Liver (tissue), 9 donors: ENCODE results near the gene ADGRD1. TPM values are rescaled to one million over a fixed set of nuclear protein-coding genes. Genes with fewer than 3 reads are reported as not detected.
"Not testable (repeated sequence)": the region's sequence is repeated elsewhere in the genome, so short reads cannot be mapped to it uniquely, and the experiment has no call there.

ENCODE experiments used
- DNase-seq: peaks from one replicate; pipeline ENCODE4 v3.0.0-alpha.2; 2017; ENCODE audit warnings: low spot score
- H3K27ac ChIP-seq, 2 donors: one replicate each; pipeline ENCODE4 v1.7.0; 2013; ENCODE audit warnings: inconsistent platforms in 2 of 2, low read length in 2 of 2, control low read depth in 1 of 2, low read depth in 1 of 2, mild to moderate bottlenecking in 1 of 2
- H3K27me3 ChIP-seq, 4 donors: one replicate each; pipeline versions ENCODE4 v1.6.1 to v1.7.0; 2013; ENCODE audit warnings: low read length in 3 of 4, inconsistent platforms in 1 of 4, mild to moderate bottlenecking in 1 of 4, moderate library complexity in 1 of 4; ENCODE audit not compliant: control insufficient read depth in 4 of 4, insufficient read depth in 4 of 4
- H3K36me3 ChIP-seq, 4 donors: one replicate each; pipeline versions ENCODE4 v1.6.1 to v1.7.0; 2013; ENCODE audit warnings: low read length in 3 of 4, mild to moderate bottlenecking in 3 of 4, low read depth in 1 of 4, moderate library complexity in 1 of 4; ENCODE audit not compliant: control insufficient read depth in 4 of 4, insufficient read depth in 3 of 4
- H3K4me1 ChIP-seq, 4 donors: one replicate each; pipeline versions ENCODE4 v1.6.1 to v1.7.0; 2013; ENCODE audit warnings: low read length in 3 of 4, mild to moderate bottlenecking in 3 of 4, moderate library complexity in 1 of 4; ENCODE audit not compliant: control insufficient read depth in 4 of 4, insufficient read depth in 4 of 4
- H3K4me3 ChIP-seq, 3 donors: one replicate each; pipeline versions ENCODE4 v1.6.1 to v1.7.0; 2013; ENCODE audit warnings: low read length in 3 of 3, control low read depth in 1 of 3, low read depth in 1 of 3, mild to moderate bottlenecking in 1 of 3
- H3K9ac ChIP-seq, 2 donors: one replicate each; pipeline ENCODE4 v1.7.0; 2013; ENCODE audit warnings: low read length in 2 of 2, mild to moderate bottlenecking in 2 of 2, moderate library complexity in 2 of 2, control low read depth in 1 of 2, low read depth in 1 of 2
- H3K9me3 ChIP-seq, 4 donors: one replicate each; pipeline versions ENCODE4 v1.6.1 to v1.7.0; 2013; ENCODE audit warnings: low read length in 3 of 4; ENCODE audit not compliant: control insufficient read depth in 4 of 4
- ATF3 ChIP-seq: IDR thresholded peaks from 2 replicates; pipeline ENCODE4 v1.6.1; 2016; ENCODE audit warnings: antibody characterized with exemption
- FOXA1 ChIP-seq: IDR thresholded peaks from 2 replicates; pipeline ENCODE4 v1.6.1; 2016; ENCODE audit warnings: antibody characterized with exemption
- FOXA2 ChIP-seq: IDR thresholded peaks from 2 replicates; pipeline ENCODE4 v1.6.1; 2016; ENCODE audit warnings: antibody characterized with exemption
- GABPA ChIP-seq, 2 donors: IDR thresholded peaks in 1 of 2; conservative IDR thresholded peaks in 1 of 2; 2 replicates each; pipeline ENCODE4 v1.6.1; 2016; ENCODE audit warnings: antibody characterized with exemption in 2 of 2, mild to moderate bottlenecking in 1 of 2, moderate library complexity in 1 of 2
- HNF4A ChIP-seq, 2 donors: conservative IDR thresholded peaks; 2 replicates each; pipeline ENCODE4 v1.6.1; 2016; ENCODE audit warnings: antibody characterized with exemption in 2 of 2, mild to moderate bottlenecking in 2 of 2
- JUND ChIP-seq, 2 donors: IDR thresholded peaks; 2 replicates each; pipeline ENCODE4 v1.6.1; 2016; ENCODE audit warnings: antibody characterized with exemption in 2 of 2
- MAX ChIP-seq: IDR thresholded peaks from 2 replicates; pipeline ENCODE4 v1.6.1; 2016; ENCODE audit warnings: antibody characterized with exemption
- REST ChIP-seq: IDR thresholded peaks from 2 replicates; pipeline ENCODE4 v1.6.1; 2016; ENCODE audit warnings: antibody characterized with exemption, mild to moderate bottlenecking
- SP1 ChIP-seq: IDR thresholded peaks from 2 replicates; pipeline ENCODE4 v1.6.1; 2018; ENCODE audit warnings: antibody characterized with exemption, mild to moderate bottlenecking
- TAF1 ChIP-seq: conservative IDR thresholded peaks from 2 replicates; pipeline ENCODE4 v1.6.1; 2016; ENCODE audit warnings: antibody characterized with exemption, mild to moderate bottlenecking
- YY1 ChIP-seq: IDR thresholded peaks from 2 replicates; pipeline ENCODE4 v1.6.1; 2016; ENCODE audit warnings: antibody characterized with exemption, mild to moderate bottlenecking
- ZBTB33 ChIP-seq: IDR thresholded peaks from 2 replicates; pipeline ENCODE4 v1.6.1; 2016; ENCODE audit warnings: antibody characterized with exemption
- WGBS: extraction: QIAGEN DNeasy Blood & Tissue Kit; methylation state at CpG from one replicate; pipeline ENCODE4 v1.1.7; 2013; 5-methylcytosine and 5-hydroxymethylcytosine counted together
- polyA plus RNA-seq, 2 donors: library from polyadenylated mRNA; stranded (reverse) in 1 of 2; unstranded in 1 of 2; fragments of 200-250 nt in 1 of 2; fragments of >200 nt in 1 of 2; fragmentation: Nextera tagmentation in 1 of 2; extraction: Ambion mirVana in 1 of 2; gene quantifications; one replicate each; pipeline versions ENCODE4 v1.2.1 to v1.2.3, GENCODE V29; 2013 to 2015
- total RNA-seq, 2 donors: library from RNA; depleted of rRNA; stranded (reverse); fragments of >200 nt; gene quantifications; one replicate each; pipeline ENCODE4 v1.2.3, GENCODE V29; 2014
- donor health status: healthy.
- donor health status: healthy.
- donor health status: healthy.
- donor health status: healthy.
- donor health status: healthy.

The ADGRD1 gene
- 1 to 10 TPM; 5.8 to 7.1 TPM for total RNA-seq
- 1 to 10 TPM; 2.7 to 3.4 TPM for polyA plus RNA-seq

- Histone ChIP-seq H3K9ac (peak within 1 kb of the TSS in 1 of 2 donors; percentile 65), H3K36me3 (no peaks in the 10 kb centered on the region), H3K4me1 (peaks cover 3 to 12% (median 8%) of the 10 kb centered on the region in 4 donors), H3K27ac (no peak within 1 kb of the TSS), H3K9me3 (no peaks in the 10 kb centered on the region), H3K27me3 (no peaks in the 10 kb centered on the region), H3K4me3 (peak within 1 kb of the TSS in 2 of 3 donors; percentile 36 to 47)
- 6% methylated on average over 24 of the region's 24 CpGs for WGBS
- no peak for TF ChIP-seq ZBTB33
- no peak for TF ChIP-seq FOXA1
- no peak for TF ChIP-seq TAF1
- TF ChIP-seq ATF3 = no peak
- peak; percentile 19 to 29 for TF ChIP-seq HNF4A (conservative IDR thresholded peaks at IDR 0.05)
- DNase-seq = peak; percentile 47
Measured at GRCh38 chr12:130953771-130954543, at the start of gene ADGRD1. Gene ADGRD1 (plus strand): TSS chr12:130953907. CDS start chr12:130954466, 559 bp downstream.

- H3K9ac ChIP-seq = no peak overlapping the region
- TF ChIP-seq JUND (IDR thresholded peaks at IDR 0.05) (no peak), MAX (no peak), SP1 (no peak), YY1 (no peak), FOXA1 (no peak), TAF1 (no peak), REST (no peak), ZBTB33 (no peak), HNF4A (conservative IDR thresholded peaks at IDR 0.05) (no peak), FOXA2 (no peak), GABPA (IDR thresholded peaks at IDR 0.05 in 1 of 2, conservative IDR thresholded peaks at IDR 0.05 in 1 of 2) (no peak)
- 82% methylated on average over 2 of the region's 2 CpGs for WGBS
- H3K27ac ChIP-seq = no peak overlapping the region
- no peaks in the 10 kb centered on the region for H3K27me3 ChIP-seq
- no peak for DNase-seq
- H3K9me3 ChIP-seq = no peaks in the 10 kb centered on the region
- no peaks in the 10 kb centered on the region for H3K36me3 ChIP-seq
- no peak overlapping the region for H3K4me3 ChIP-seq
- no peaks in the 10 kb centered on the region for H3K4me1 ChIP-seq
Measured at GRCh38 chr12:130904064-130904463, 49.6 kb upstream of the ADGRD1 start.

- 95% methylated on average over 31 of the region's 31 CpGs for WGBS
Measured at GRCh38 chr12:130904936-130905455, 48.7 kb upstream of the ADGRD1 start.

More at GRCh38 chr12:130904936-130905455, 48.7 kb upstream of the ADGRD1 start:
- not testable (repeated sequence) for H3K9ac ChIP-seq, H3K9me3 ChIP-seq, H3K4me1 ChIP-seq, H3K36me3 ChIP-seq, H3K4me3 ChIP-seq, H3K27ac ChIP-seq, DNase-seq, H3K27me3 ChIP-seq
